Mesothelial cell of epicardium (in vitro differentiated cells): ENCODE data around the gene HSBP1L1. TPM values are rescaled to one million over a fixed set of nuclear protein-coding genes. Genes with fewer than 3 reads are reported as not detected.

Source experiments
- DNase-seq, 2 experiments: peaks; one replicate each; pipeline ENCODE4 v3.0.0; 2021; ENCODE audit warnings: low spot score in 2 of 2; ENCODE audit not compliant: unreplicated experiment in 2 of 2
- H3K27ac Mint-ChIP-seq: 2 replicates; pipeline ENCODE4 v1.8.0; 2021; ENCODE audit warnings: mixed read lengths
- H3K27me3 Mint-ChIP-seq: 2 replicates; pipeline ENCODE4 v1.8.0; 2021; ENCODE audit warnings: low read depth, mixed read lengths
- H3K36me3 Mint-ChIP-seq: 2 replicates; pipeline ENCODE4 v1.8.0; 2021; ENCODE audit warnings: mixed read lengths
- H3K4me1 Mint-ChIP-seq: 2 replicates; pipeline ENCODE4 v1.8.0; 2021; ENCODE audit warnings: mixed read lengths
- H3K4me3 Mint-ChIP-seq: 2 replicates; pipeline ENCODE4 v1.8.0; 2021; ENCODE audit warnings: mild to moderate bottlenecking, moderate library complexity, mixed read lengths
- H3K9me3 Mint-ChIP-seq: 2 replicates; pipeline ENCODE4 v1.8.0; 2021; ENCODE audit warnings: mixed read lengths
- total RNA-seq: library from RNA; stranded (reverse); gene quantifications from 3 replicates; pipeline ENCODE4 v1.2.1, GENCODE V29; 2021
- TF ChIP-seq, protein P1 (sequence below): fragments of 200-600 bp; sonication (generic); IDR thresholded peaks from one replicate; pipeline ENCODE4 v1.5.0; 2021; ENCODE audit warnings: antibody characterized with exemption; ENCODE audit not compliant: unreplicated experiment

HSBP1L1 gene
- total RNA-seq, 1 donor from 2014 or later = 35.4 TPM

DNA sequence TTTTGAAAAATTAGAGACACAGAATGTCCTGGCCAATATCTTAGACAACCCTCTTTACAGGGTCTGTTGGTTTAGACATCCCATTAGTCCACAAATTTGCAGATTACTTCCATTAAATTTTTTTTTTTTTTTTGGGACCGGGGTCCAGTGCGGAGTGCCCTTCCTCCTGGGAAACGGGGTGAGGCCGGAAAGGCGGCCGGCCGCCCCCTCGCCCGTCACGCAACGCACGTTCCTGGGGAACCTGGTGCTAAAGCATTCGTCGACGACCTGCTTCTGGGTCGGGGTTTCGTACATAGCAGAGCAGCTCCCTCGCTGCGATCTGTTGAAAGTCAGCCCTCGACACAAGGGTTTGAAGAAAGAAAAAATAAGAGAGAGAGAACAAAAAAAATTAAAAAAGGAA is 48.3 kb downstream of the HSBP1L1 start:
- H3K27me3 Mint-ChIP-seq = no peaks in the 10 kb centered on the region
- no peak overlapping the region for H3K27ac Mint-ChIP-seq
- H3K9me3 Mint-ChIP-seq = peaks cover 44% of the 10 kb centered on the region
- TF ChIP-seq, protein P1, sequence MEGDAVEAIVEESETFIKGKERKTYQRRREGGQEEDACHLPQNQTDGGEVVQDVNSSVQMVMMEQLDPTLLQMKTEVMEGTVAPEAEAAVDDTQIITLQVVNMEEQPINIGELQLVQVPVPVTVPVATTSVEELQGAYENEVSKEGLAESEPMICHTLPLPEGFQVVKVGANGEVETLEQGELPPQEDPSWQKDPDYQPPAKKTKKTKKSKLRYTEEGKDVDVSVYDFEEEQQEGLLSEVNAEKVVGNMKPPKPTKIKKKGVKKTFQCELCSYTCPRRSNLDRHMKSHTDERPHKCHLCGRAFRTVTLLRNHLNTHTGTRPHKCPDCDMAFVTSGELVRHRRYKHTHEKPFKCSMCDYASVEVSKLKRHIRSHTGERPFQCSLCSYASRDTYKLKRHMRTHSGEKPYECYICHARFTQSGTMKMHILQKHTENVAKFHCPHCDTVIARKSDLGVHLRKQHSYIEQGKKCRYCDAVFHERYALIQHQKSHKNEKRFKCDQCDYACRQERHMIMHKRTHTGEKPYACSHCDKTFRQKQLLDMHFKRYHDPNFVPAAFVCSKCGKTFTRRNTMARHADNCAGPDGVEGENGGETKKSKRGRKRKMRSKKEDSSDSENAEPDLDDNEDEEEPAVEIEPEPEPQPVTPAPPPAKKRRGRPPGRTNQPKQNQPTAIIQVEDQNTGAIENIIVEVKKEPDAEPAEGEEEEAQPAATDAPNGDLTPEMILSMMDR = no peak
- DNase-seq = no peak
- no peaks in the 10 kb centered on the region for H3K4me1 Mint-ChIP-seq
- peaks cover 3% of the 10 kb centered on the region for H3K36me3 Mint-ChIP-seq
- H3K4me3 Mint-ChIP-seq = no peak overlapping the region

Other genes starting within 250 kb of the HSBP1L1 start
- 0.14 TPM in 1 of 3 replicates, not detected in the others for gene KCNG2, start 166.7 kb upstream of the HSBP1L1 start, total RNA-seq
- gene SLC66A2, start 13.0 kb upstream of the HSBP1L1 start, total RNA-seq = 33.5 to 34.6 TPM (median 34.4 TPM) in 3 replicates
- 77.2 to 79.9 TPM (median 79.5 TPM) in 3 replicates for gene TXNL4A, start 23.9 kb downstream of the HSBP1L1 start, total RNA-seq
- gene RBFA, start 69.8 kb downstream of the HSBP1L1 start, total RNA-seq = 35.3 to 38.3 TPM (median 37.5 TPM) in 3 replicates
- 32.2 to 33.9 TPM (median 33.1 TPM) in 3 replicates for gene ADNP2, start 144.6 kb downstream of the HSBP1L1 start, total RNA-seq